Parathyroid adenoma (tissue), 2 donors: ENCODE measurements around the gene NEK4.

Experiments used
- H2AFZ ChIP-seq: fragments of 300-600 bp; sonication (generic); one replicate; pipeline ENCODE4 v1.7.0; 2017; ENCODE audit warnings: antibody characterized with exemption, mild to moderate bottlenecking
- H3K27ac ChIP-seq: fragments of 300-600 bp; sonication (generic); one replicate; pipeline ENCODE4 v1.7.0; 2017
- H3K27me3 ChIP-seq: fragments of 300-600 bp; sonication (generic); one replicate; pipeline ENCODE4 v1.7.0; 2017; ENCODE audit warnings: low read length; ENCODE audit not compliant: control insufficient read depth, insufficient read depth
- H3K36me3 ChIP-seq: fragments of 300-600 bp; sonication (generic); one replicate; pipeline ENCODE4 v1.7.0; 2017; ENCODE audit warnings: low read length; ENCODE audit not compliant: control insufficient read depth, insufficient read depth
- H3K4me1 ChIP-seq: fragments of 300-600 bp; sonication (generic); one replicate; pipeline ENCODE4 v1.7.0; 2017; ENCODE audit warnings: control low read depth
- H3K4me2 ChIP-seq: fragments of 300-600 bp; sonication (generic); one replicate; pipeline ENCODE4 v1.7.0; 2017; ENCODE audit warnings: low read length
- H3K4me3 ChIP-seq: fragments of 300-600 bp; sonication (generic); one replicate; pipeline ENCODE4 v1.7.0; 2017; ENCODE audit warnings: low read depth, low read length
- H3K79me2 ChIP-seq: fragments of 300-600 bp; sonication (generic); one replicate; pipeline ENCODE4 v1.7.0; 2017; ENCODE audit warnings: control low read depth
- H3K9ac ChIP-seq: fragments of 300-600 bp; sonication (generic); one replicate; pipeline ENCODE4 v1.7.0; 2017; ENCODE audit warnings: mild to moderate bottlenecking
- H3K9me3 ChIP-seq: fragments of 300-600 bp; sonication (generic); one replicate; pipeline ENCODE4 v1.7.0; 2017; ENCODE audit warnings: low read length; ENCODE audit not compliant: control insufficient read depth
- TF ChIP-seq, protein P1 (sequence below): fragments of 300-600 bp; sonication (generic); IDR thresholded peaks from one replicate; pipeline ENCODE4 v1.7.0; 2017; ENCODE audit warnings: antibody characterized with exemption, mild to moderate bottlenecking
- donor health status: primary hyperparathyroidism.

Gene NEK4

DNA sequence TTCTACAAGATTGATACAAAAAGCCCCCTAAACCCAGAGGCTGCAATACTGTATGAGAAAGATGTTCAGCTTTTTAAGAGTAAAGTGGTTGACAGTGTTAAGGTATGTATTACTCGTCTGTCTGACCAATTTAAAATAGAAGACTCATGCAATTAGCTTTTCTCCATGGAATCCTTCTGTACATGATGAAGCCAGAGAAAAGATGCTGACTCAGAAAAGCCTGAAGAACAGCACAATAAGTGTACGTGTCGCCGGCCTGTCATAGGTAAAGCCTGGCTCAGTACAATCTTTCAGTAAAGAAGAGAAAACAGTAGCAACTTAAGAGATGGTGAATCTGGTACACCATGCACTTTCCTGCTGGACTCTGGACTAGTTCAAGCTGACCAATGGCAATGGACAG lies 16.4 kb downstream of the NEK4 start:
- Histone ChIP-seq H3K27me3 (no peaks in the 10 kb centered on the region), H3K4me2 (no peak overlapping the region), H3K9me3 (no peaks in the 10 kb centered on the region), H3K9ac (no peak overlapping the region), H3K79me2 (peaks cover 3% of the 10 kb centered on the region), H3K4me3 (no peak overlapping the region), H3K27ac (no peak overlapping the region), H3K4me1 (no peaks in the 10 kb centered on the region), H2AFZ (no peak overlapping the region), H3K36me3 (no peaks in the 10 kb centered on the region)
- TF ChIP-seq, protein P1, sequence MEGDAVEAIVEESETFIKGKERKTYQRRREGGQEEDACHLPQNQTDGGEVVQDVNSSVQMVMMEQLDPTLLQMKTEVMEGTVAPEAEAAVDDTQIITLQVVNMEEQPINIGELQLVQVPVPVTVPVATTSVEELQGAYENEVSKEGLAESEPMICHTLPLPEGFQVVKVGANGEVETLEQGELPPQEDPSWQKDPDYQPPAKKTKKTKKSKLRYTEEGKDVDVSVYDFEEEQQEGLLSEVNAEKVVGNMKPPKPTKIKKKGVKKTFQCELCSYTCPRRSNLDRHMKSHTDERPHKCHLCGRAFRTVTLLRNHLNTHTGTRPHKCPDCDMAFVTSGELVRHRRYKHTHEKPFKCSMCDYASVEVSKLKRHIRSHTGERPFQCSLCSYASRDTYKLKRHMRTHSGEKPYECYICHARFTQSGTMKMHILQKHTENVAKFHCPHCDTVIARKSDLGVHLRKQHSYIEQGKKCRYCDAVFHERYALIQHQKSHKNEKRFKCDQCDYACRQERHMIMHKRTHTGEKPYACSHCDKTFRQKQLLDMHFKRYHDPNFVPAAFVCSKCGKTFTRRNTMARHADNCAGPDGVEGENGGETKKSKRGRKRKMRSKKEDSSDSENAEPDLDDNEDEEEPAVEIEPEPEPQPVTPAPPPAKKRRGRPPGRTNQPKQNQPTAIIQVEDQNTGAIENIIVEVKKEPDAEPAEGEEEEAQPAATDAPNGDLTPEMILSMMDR: no peak

DNA sequence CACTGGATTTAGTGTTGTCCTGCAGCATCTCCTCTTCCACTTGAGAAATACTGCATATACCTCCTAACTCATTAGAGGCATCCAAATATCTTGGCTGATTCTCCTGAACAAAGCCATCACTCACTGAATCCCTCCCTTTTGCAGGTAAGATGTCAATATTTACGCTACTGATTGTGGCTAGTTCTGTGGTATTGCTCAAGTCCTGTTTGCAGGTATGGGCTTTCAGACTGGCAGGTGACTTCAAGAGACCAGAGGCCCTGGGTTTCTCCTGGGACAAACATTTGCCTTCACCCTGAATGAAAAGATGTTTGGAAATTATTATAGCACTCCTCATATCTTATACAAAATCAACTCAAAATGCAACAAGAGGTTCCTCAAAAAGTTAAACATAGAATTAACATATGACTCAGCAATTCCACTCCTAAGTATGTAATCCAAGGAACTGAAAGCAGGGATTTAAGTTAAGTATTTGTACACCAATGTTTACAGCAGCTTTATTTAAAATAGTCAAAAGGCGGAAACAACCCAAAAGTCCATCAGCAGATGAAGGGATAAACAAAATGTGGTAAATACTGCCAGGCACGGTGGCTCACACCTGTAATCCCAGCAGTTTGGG lies 18.6 kb downstream of the NEK4 start:
- Histone ChIP-seq H3K36me3 (no peaks in the 10 kb centered on the region), H3K4me2 (no peak overlapping the region), H3K27me3 (no peaks in the 10 kb centered on the region), H3K4me3 (no peak overlapping the region), H3K27ac (no peak overlapping the region), H3K9me3 (no peaks in the 10 kb centered on the region), H3K79me2 (peaks cover 3% of the 10 kb centered on the region), H2AFZ (no peak overlapping the region), H3K4me1 (no peaks in the 10 kb centered on the region), H3K9ac (no peak overlapping the region)
- TF ChIP-seq, protein P1: no peak

DNA sequence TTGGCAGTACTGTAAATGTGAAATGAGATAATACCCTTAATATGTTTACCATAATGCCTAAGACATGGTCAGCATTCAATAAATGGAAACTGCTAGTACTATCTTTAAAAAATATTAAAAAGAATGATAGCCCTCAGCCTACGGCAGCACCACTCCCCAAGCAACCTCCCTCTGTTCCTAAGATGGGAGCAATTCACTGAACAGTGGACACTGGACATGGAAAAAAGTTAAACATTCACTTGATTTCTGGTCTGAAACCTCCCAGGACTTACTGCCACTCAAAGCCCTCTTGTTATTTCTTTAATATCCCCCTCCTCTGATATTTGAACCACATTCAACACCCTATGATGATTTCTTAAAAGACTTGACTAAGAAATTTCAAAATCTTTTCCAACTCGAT lies 27.0 kb downstream of the NEK4 start:
- Histone ChIP-seq H3K9ac (no peak overlapping the region), H3K4me3 (no peak overlapping the region), H2AFZ (no peak overlapping the region), H3K79me2 (no peaks in the 10 kb centered on the region), H3K27ac (no peak overlapping the region), H3K27me3 (no peaks in the 10 kb centered on the region), H3K4me1 (no peaks in the 10 kb centered on the region), H3K9me3 (no peaks in the 10 kb centered on the region), H3K36me3 (no peaks in the 10 kb centered on the region), H3K4me2 (no peak overlapping the region)
- TF ChIP-seq, protein P1: no peak

DNA sequence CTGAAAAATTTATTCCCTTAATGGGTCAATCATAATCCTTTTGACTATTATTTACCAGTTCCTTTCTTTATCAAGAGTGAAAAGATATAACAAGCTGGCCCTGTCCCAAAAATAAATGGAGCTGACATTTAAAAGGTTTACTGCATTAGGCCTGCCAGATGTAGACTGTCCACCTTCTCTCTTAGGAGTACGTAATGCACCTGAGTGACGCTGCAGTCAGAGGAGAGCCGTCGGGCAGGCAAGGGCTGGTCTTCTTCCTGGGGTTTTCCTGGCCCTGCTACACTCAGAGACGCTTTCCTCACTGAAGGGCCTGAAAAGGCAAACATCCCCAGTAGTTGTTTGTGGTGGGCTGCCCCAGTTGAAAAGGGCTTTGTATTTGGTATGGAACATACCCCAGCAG lies 27.6 kb downstream of the NEK4 start:
- Histone ChIP-seq H2AFZ (no peak overlapping the region), H3K9ac (no peak overlapping the region), H3K27me3 (no peaks in the 10 kb centered on the region), H3K4me2 (no peak overlapping the region), H3K79me2 (no peaks in the 10 kb centered on the region), H3K4me3 (no peak overlapping the region), H3K9me3 (no peaks in the 10 kb centered on the region), H3K36me3 (no peaks in the 10 kb centered on the region), H3K4me1 (no peaks in the 10 kb centered on the region), H3K27ac (no peak overlapping the region)
- TF ChIP-seq, protein P1: no peak

DNA sequence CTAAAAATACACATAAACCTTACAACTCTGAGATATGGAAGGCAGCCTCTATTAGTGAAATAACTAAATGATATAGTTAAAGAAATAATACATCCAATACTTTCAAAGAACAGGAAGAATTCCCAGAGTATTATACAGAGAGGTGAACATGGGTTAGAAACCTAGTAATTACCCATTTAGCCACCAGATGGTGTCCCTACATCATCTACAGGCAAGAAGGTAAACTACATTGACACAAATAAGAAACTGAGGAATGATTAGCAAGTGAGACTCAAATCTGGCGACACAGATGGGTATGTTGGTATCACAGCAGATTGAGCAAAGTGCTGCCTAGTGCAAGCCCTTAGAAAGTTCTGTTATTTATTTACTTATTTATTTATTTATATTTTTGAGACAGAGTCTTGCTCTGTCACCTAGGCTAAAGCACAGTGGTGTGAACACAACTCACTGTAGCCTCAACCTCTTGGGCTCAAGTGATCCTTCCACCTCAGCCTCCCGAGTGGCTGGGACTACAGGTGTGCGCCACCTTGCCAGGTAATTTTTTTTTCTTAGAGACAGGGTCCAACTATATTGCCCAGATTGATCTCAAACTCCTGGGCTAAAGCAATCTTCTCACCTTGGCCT lies 28.2 kb downstream of the NEK4 start:
- Histone ChIP-seq H3K4me1 (no peaks in the 10 kb centered on the region), H3K4me3 (no peak overlapping the region), H2AFZ (no peak overlapping the region), H3K27me3 (no peaks in the 10 kb centered on the region), H3K27ac (no peak overlapping the region), H3K4me2 (no peak overlapping the region), H3K36me3 (no peaks in the 10 kb centered on the region), H3K9me3 (no peaks in the 10 kb centered on the region), H3K9ac (no peak overlapping the region), H3K79me2 (no peaks in the 10 kb centered on the region)
- TF ChIP-seq, protein P1: peak; percentile 18
